ENCODE data around the gene PFKM. TPM values are rescaled to one million over a fixed set of nuclear protein-coding genes. Genes with fewer than 3 reads are reported as not detected.
A peak's percentile ranks its signal among the peaks of the same experiment; 100 is the strongest.

Gene PFKM
- total and polyA plus RNA-seq, 2 donors from 2014 or later, result 67.7 to 69.6 TPM

DNA sequence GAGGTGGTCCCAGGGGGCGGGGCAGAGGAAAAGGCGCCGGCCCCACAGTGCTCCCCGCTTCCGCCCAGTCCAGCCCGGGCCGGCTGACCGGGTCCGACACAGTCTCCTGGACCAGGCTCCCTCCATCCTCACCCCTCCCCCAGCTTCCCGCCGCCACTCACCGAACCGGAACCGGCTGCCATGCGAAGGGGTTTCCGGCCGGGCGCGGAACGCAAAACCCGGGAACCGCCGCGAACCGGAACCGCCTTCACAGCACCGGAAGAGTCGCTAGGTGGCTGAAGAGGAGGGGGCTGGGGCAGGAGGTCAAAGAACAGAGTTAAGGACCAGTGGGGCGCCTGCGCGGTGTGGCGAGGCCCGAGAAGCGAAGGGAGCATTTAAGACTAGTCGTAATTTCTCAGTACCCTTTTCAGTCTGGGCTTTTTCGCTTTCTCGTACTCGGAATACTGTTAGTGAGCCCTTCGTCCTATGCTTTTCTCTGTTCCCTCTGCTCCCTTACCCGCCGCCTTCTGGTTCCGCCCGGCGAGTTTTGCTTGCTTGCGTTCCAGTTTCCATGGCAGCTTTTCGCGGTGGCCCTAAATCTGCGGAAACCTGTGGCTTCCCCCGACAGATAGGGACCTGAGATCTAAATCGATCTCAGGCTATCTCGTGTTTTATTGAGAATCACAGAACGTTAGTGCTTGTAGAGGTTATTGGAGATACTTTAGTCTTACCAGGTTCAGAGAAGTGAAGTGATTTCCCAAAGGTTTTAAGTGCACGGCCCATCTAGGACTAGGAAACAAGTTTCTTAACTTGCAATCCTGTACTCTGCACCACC, 13.1 kb upstream of the PFKM start, which contains the start of gene SENP1:
SENP1 (minus strand) TSS at position 213 of the 814 bp plus-strand sequence. CDS start 4,607 bp downstream, outside the sequence.
- FAIRE-seq (no peak), DNase-seq (peak; percentile 94 to 96 (median 96))
- H3K36me3 ChIP-seq (ENCODE audit: control insufficient read depth in 2 of 3, insufficient read depth in 3 of 3, low read length in 3 of 3), result no peaks in the 10 kb centered on the region
- H3K4me1 ChIP-seq (ENCODE audit: control insufficient read depth in 2 of 3, insufficient read depth in 2 of 3, low read depth in 1 of 3, low read length in 3 of 3), result peaks cover 7 to 13% (median 12%) of the 10 kb centered on the region in 3 donors
- H3K27me3 ChIP-seq (ENCODE audit: control insufficient read depth, insufficient read depth, low read length), result no peaks in the 10 kb centered on the region
- H3K9me3 ChIP-seq (ENCODE audit: control insufficient read depth in 2 of 3, insufficient read depth in 1 of 3, low read length in 3 of 3), result no peaks in the 10 kb centered on the region
- intact Hi-C loops (cut with DNase I), result no loop called here
- peak within 1 kb of the TSS; percentile 85 to 98 (median 94) for H3K9ac ChIP-seq (ENCODE audit: low read length in 3 of 3)
- peak within 1 kb of the TSS; percentile 82 to 98 (median 98) for H3K4me3 ChIP-seq (ENCODE audit: low read length in 3 of 3)
- H3K27ac ChIP-seq (ENCODE audit: low read depth in 2 of 2, low read length in 2 of 2), result peak within 1 kb of the TSS; percentile 97
- TF ChIP-seq, protein P1, sequence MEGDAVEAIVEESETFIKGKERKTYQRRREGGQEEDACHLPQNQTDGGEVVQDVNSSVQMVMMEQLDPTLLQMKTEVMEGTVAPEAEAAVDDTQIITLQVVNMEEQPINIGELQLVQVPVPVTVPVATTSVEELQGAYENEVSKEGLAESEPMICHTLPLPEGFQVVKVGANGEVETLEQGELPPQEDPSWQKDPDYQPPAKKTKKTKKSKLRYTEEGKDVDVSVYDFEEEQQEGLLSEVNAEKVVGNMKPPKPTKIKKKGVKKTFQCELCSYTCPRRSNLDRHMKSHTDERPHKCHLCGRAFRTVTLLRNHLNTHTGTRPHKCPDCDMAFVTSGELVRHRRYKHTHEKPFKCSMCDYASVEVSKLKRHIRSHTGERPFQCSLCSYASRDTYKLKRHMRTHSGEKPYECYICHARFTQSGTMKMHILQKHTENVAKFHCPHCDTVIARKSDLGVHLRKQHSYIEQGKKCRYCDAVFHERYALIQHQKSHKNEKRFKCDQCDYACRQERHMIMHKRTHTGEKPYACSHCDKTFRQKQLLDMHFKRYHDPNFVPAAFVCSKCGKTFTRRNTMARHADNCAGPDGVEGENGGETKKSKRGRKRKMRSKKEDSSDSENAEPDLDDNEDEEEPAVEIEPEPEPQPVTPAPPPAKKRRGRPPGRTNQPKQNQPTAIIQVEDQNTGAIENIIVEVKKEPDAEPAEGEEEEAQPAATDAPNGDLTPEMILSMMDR (IDR thresholded peaks at IDR 0.05; ENCODE audit: borderline replicate concordance, extremely low read depth, insufficient read depth), result peak; percentile 1

DNA sequence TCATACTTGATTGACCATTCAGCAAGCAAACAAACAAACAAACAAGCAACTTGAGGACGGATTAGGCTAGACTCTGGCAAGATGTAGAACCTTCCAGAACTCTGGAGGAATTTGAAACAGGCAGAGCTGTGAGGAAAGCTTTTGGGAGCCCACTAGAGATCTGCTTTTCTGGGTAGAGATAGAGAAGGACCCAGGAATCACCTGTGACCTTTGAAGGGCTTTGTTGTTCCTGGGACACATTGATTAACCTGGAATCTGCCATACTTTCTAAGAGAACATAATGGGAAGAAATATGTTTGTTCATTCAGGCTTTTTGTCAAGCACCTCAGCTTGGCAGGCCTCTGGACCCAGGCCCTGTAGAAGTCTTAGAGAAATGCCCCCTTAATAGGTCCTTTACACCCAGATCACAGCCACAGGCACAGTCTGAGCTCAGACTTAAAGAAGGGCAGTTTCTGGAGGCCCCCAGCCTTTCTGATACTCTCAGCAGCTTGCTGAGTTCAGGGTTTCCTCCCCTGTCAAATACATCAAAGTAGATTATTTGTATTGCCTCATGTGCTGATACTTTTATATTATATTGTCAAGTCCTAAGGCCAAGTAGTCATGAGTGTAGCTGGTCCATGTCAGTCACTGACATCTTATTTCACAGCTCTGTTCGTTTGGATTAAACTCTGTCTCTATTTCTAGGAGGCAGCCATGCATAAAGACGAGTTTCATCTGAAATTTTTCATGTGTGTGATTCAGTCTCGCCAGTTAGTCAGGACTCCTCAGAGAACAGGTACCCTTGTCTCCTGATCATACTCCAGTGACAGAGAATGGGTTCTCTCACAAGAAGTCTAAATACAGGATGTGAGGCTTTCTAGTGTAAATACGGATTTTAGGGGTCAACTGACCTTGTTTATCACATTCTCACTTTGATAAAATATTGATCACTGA, 12.2 kb upstream of the PFKM start:
- no peaks in the 10 kb centered on the region for H3K36me3 ChIP-seq (ENCODE audit: control insufficient read depth in 2 of 3, insufficient read depth in 3 of 3, low read length in 3 of 3)
- peaks cover 7 to 13% (median 12%) of the 10 kb centered on the region in 3 donors for H3K4me1 ChIP-seq (ENCODE audit: control insufficient read depth in 2 of 3, insufficient read depth in 2 of 3, low read depth in 1 of 3, low read length in 3 of 3)
- TF ChIP-seq, protein P1 (IDR thresholded peaks at IDR 0.05; ENCODE audit: borderline replicate concordance, extremely low read depth, insufficient read depth), result no peak
- peak overlapping the region; percentile 97 for H3K27ac ChIP-seq (ENCODE audit: low read depth in 2 of 2, low read length in 2 of 2)
- H3K27me3 ChIP-seq (ENCODE audit: control insufficient read depth, insufficient read depth, low read length), result no peaks in the 10 kb centered on the region
- H3K9me3 ChIP-seq (ENCODE audit: control insufficient read depth in 2 of 3, insufficient read depth in 1 of 3, low read length in 3 of 3), result no peaks in the 10 kb centered on the region
- peak overlapping the region; percentile 85 to 98 (median 94) for H3K9ac ChIP-seq (ENCODE audit: low read length in 3 of 3)
- intact Hi-C loops (cut with DNase I), result no loop called here
- FAIRE-seq (no peak), DNase-seq (no peak)
- peak overlapping the region; percentile 82 to 98 (median 98) for H3K4me3 ChIP-seq (ENCODE audit: low read length in 3 of 3)

DNA sequence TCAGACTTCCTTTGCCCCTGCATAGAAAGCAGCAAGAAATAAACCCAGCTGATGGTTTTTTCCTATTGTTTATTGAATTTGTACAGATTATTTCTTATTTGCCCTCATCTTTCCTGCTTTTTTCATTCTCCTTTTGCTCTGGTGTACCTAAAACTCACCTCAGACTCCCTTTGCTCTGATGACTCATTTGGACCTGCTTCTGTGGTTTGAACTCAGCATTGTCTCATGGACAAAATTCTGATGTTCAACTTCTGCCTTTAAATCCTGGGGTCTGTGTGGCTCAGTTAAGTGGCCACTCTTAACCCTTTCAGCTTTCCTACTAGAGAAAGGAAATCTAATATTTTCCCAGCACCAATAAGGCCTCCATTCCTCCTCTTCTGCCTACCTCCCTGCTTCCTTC, 9.7 kb upstream of the PFKM start:
- no peaks in the 10 kb centered on the region for H3K9me3 ChIP-seq (ENCODE audit: control insufficient read depth in 2 of 3, insufficient read depth in 1 of 3, low read length in 3 of 3)
- intact Hi-C loops (cut with DNase I), result no loop called here
- FAIRE-seq, result no peak
- H3K27me3 ChIP-seq (ENCODE audit: control insufficient read depth, insufficient read depth, low read length), result no peaks in the 10 kb centered on the region
- no peak overlapping the region for H3K27ac ChIP-seq (ENCODE audit: low read depth in 2 of 2, low read length in 2 of 2)
- peaks cover 7 to 12% (median 11%) of the 10 kb centered on the region in 3 donors for H3K4me1 ChIP-seq (ENCODE audit: control insufficient read depth in 2 of 3, insufficient read depth in 2 of 3, low read depth in 1 of 3, low read length in 3 of 3)
- TF ChIP-seq, protein P1 (IDR thresholded peaks at IDR 0.05; ENCODE audit: borderline replicate concordance, extremely low read depth, insufficient read depth), result no peak
- no peak overlapping the region for H3K4me3 ChIP-seq (ENCODE audit: low read length in 3 of 3)
- H3K9ac ChIP-seq (ENCODE audit: low read length in 3 of 3), result no peak overlapping the region
- DNase-seq, result no peak
- H3K36me3 ChIP-seq (ENCODE audit: control insufficient read depth in 2 of 3, insufficient read depth in 3 of 3, low read length in 3 of 3), result no peaks in the 10 kb centered on the region

All from kidney (tissue), 14 donors.